NCI-H2227 treated with DMSO at 0.1 percent for 48 hours (cell line): ENCODE results near the gene SCIMP.
"Not testable (repeated sequence)": the region's sequence is repeated elsewhere in the genome, so short reads cannot be mapped to it uniquely, and the experiment has no call there.

Source experiments
- DNase-seq: peaks from one replicate; lab custom pipeline; 2025; lab: John Stamatoyannopoulos, UW

The SCIMP gene

GRCh38 chr17:5237541-5238016 is 2.9 kb upstream of the SCIMP start:
- no peak for DNase-seq

GRCh38 chr17:5236938-5237540 is 2.4 kb upstream of the SCIMP start:
- no peak for DNase-seq

- not testable (repeated sequence) for DNase-seq
Observed at GRCh38 chr17:5233492-5233891, 1.2 kb downstream of the SCIMP start.

GRCh38 chr17:5226940-5227878 is 7.5 kb downstream of the SCIMP start:
- no peak for DNase-seq

- DNase-seq: no peak
Observed at GRCh38 chr17:5225668-5226457, 8.8 kb downstream of the SCIMP start.

GRCh38 chr17:5221912-5222311 is 12.7 kb downstream of the SCIMP start:
- DNase-seq: not testable (repeated sequence)

- DNase-seq: no peak
Observed at GRCh38 chr17:5220074-5220473, 14.6 kb downstream of the SCIMP start.

- no peak for DNase-seq
Observed at GRCh38 chr17:5219536-5219935, 15.1 kb downstream of the SCIMP start.

- not testable (repeated sequence) for DNase-seq
Observed at GRCh38 chr17:5217562-5217961, 17.1 kb downstream of the SCIMP start.

GRCh38 chr17:5211458-5211857 is 23.2 kb downstream of the SCIMP start:
- DNase-seq: no peak

GRCh38 chr17:5210614-5211252 is 23.9 kb downstream of the SCIMP start:
- DNase-seq: no peak

- DNase-seq: no peak
Observed at GRCh38 chr17:5210091-5210490, 24.6 kb downstream of the SCIMP start.

GRCh38 chr17:5209396-5209795 is 25.3 kb downstream of the SCIMP start:
- DNase-seq: no peak

- DNase-seq: no peak
Observed at GRCh38 chr17:5203908-5204294, 30.8 kb downstream of the SCIMP start.

GRCh38 chr17:5203178-5203907 is 31.3 kb downstream of the SCIMP start:
- no peak for DNase-seq

GRCh38 chr17:5201011-5201410 is 33.6 kb downstream of the SCIMP start:
- no peak for DNase-seq

- DNase-seq: no peak
Observed at GRCh38 chr17:5200360-5200759, 34.3 kb downstream of the SCIMP start.

GRCh38 chr17:5198472-5198871 is 36.2 kb downstream of the SCIMP start:
- DNase-seq: no peak

GRCh38 chr17:5194346-5194745 is 40.3 kb downstream of the SCIMP start:
- DNase-seq: no peak

- peak; percentile 69 for DNase-seq
Observed at GRCh38 chr17:5191541-5192417, 42.9 kb downstream of the SCIMP start, which contains the start of gene ZNF594. Gene ZNF594 (minus strand): TSS chr17:5191868. CDS start chr17:5184256, 7,612 bp downstream.
